OCI-LY1 (cell line): Measurements from ENCODE around the gene NTRK3.

Experiments
- H2AFZ ChIP-seq: fragments of 200-600 bp; sonication (generic), shearing (Covaris generic); 2 replicates; pipeline ENCODE4 v1.6.0; 2014; ENCODE audit warnings: antibody characterized with exemption, mild to moderate bottlenecking, low read length
- H3F3A ChIP-seq: fragments of 200-600 bp; sonication (generic), shearing (Covaris generic); 2 replicates; pipeline ENCODE4 v1.6.0; 2014; ENCODE audit warnings: mild to moderate bottlenecking, antibody characterized with exemption, low read length, moderate library complexity; ENCODE audit not compliant: insufficient read depth
- H3K27ac ChIP-seq: fragments of 200-600 bp; sonication (generic); 2 replicates; pipeline ENCODE4 v1.5.1; 2014; ENCODE audit warnings: low read length, mixed run types, mild to moderate bottlenecking, low read depth; ENCODE audit not compliant: poor library complexity, severe bottlenecking
- H3K27me3 ChIP-seq: fragments of 200-600 bp; sonication (generic); 2 replicates; pipeline ENCODE4 v1.6.0; 2014; ENCODE audit warnings: antibody characterized with exemption, mild to moderate bottlenecking, low read length, moderate library complexity; ENCODE audit not compliant: insufficient read depth
- H3K36me3 ChIP-seq: fragments of 200-600 bp; sonication (generic); 2 replicates; pipeline ENCODE4 v1.6.1; 2014; ENCODE audit warnings: mild to moderate bottlenecking, antibody characterized with exemption, low read length, moderate library complexity, mixed read lengths; ENCODE audit not compliant: insufficient read depth
- H3K4me1 ChIP-seq: fragments of 200-600 bp; sonication (generic); 2 replicates; pipeline ENCODE4 v1.5.1; 2014; ENCODE audit warnings: mild to moderate bottlenecking, low read length, moderate library complexity; ENCODE audit not compliant: insufficient read depth, severe bottlenecking
- H3K4me2 ChIP-seq: fragments of 200-600 bp; sonication (generic), shearing (Covaris generic); 2 replicates; pipeline ENCODE4 v1.6.1; 2014; ENCODE audit warnings: low read length
- H3K4me3 ChIP-seq: fragments of 200-600 bp; sonication (generic); 2 replicates; pipeline ENCODE4 v1.5.1; 2014; ENCODE audit warnings: low read length, low read depth, mild to moderate bottlenecking, mixed read lengths; ENCODE audit not compliant: poor library complexity, severe bottlenecking
- H3K79me2 ChIP-seq: fragments of 200-600 bp; shearing (Covaris generic); 2 replicates; pipeline ENCODE4 v1.6.1; 2016; ENCODE audit warnings: mixed run types, low read length, mixed read lengths; ENCODE audit not compliant: insufficient read depth
- H3K9ac ChIP-seq: fragments of 200-600 bp; sonication (generic), shearing (Covaris generic); 2 replicates; pipeline ENCODE4 v1.6.1; 2014; ENCODE audit warnings: mild to moderate bottlenecking, low read length, mixed read lengths
- H3K9me2 ChIP-seq: fragments of 200-600 bp; sonication (generic), shearing (Covaris generic); 2 replicates; pipeline ENCODE4 v1.6.1; 2014; ENCODE audit warnings: low read depth, mild to moderate bottlenecking, low read length, mixed read lengths
- H3K9me3 ChIP-seq: fragments of 200-600 bp; shearing (Covaris generic); 2 replicates; pipeline ENCODE4 v1.6.1; 2014; ENCODE audit warnings: low read length, mixed read lengths
- H4K20me1 ChIP-seq: fragments of 200-600 bp; sonication (generic), shearing (Covaris generic); 2 replicates; pipeline ENCODE4 v1.6.0; 2016; ENCODE audit warnings: mild to moderate bottlenecking, low read length; ENCODE audit not compliant: insufficient read depth
- CTCF ChIP-seq: fragments of 200-600 bp; sonication (generic), shearing (Covaris generic); IDR thresholded peaks from 2 replicates; pipeline ENCODE4 v1.5.1; 2017; ENCODE audit warnings: mild to moderate bottlenecking, antibody characterized with exemption, low read length, moderate library complexity, mixed read lengths
- EZH2 ChIP-seq: fragments of 200-600 bp; sonication (generic), shearing (Covaris generic); IDR thresholded peaks from 2 replicates; pipeline ENCODE4 v1.8.0; 2017; ENCODE audit warnings: borderline replicate concordance, mixed run types, mild to moderate bottlenecking, antibody characterized with exemption, low read length, moderate library complexity, mixed read lengths

The NTRK3 gene

GRCh38 chr15:87829332-87830050, 427.0 kb downstream of the NTRK3 start:
- TF ChIP-seq CTCF (no peak), EZH2 (no peak)
- Histone ChIP-seq H3K27me3 (no peaks in the 10 kb centered on the region), H3F3A (no peaks in the 10 kb centered on the region)

GRCh38 chr15:87828608-87829007, 427.9 kb downstream of the NTRK3 start:
- no peaks in the 10 kb centered on the region for H3K27me3 ChIP-seq
- H3K27ac ChIP-seq, result no peak overlapping the region
- H3F3A ChIP-seq, result no peaks in the 10 kb centered on the region
- no peaks in the 10 kb centered on the region for H3K36me3 ChIP-seq
- TF ChIP-seq EZH2, result no peak
- TF ChIP-seq CTCF, result no peak
- H3K9me3 ChIP-seq, result no peaks in the 10 kb centered on the region
- H3K79me2 ChIP-seq, result no peaks in the 10 kb centered on the region
- H3K4me2 ChIP-seq, result no peak overlapping the region
- H3K4me1 ChIP-seq, result no peaks in the 10 kb centered on the region
- no peak overlapping the region for H2AFZ ChIP-seq
- H3K9ac ChIP-seq, result no peak overlapping the region
- no peak overlapping the region for H3K4me3 ChIP-seq
- no peaks in the 10 kb centered on the region for H3K9me2 ChIP-seq
- no peaks in the 10 kb centered on the region for H4K20me1 ChIP-seq

More at GRCh38 chr15:87829332-87830050, 427.0 kb downstream of the NTRK3 start:
- Histone ChIP-seq H3K9me2 (no peaks in the 10 kb centered on the region), H3K4me2 (no peak overlapping the region), H2AFZ (no peak overlapping the region), H3K27ac (no peak overlapping the region), H3K9ac (no peak overlapping the region), H3K9me3 (no peaks in the 10 kb centered on the region), H3K36me3 (no peaks in the 10 kb centered on the region), H3K4me3 (no peak overlapping the region), H3K4me1 (no peaks in the 10 kb centered on the region), H4K20me1 (no peaks in the 10 kb centered on the region), H3K79me2 (no peaks in the 10 kb centered on the region)

- no peak overlapping the region for H3K27ac ChIP-seq
- H3K36me3 ChIP-seq, result no peaks in the 10 kb centered on the region
- H3K9me3 ChIP-seq, result no peaks in the 10 kb centered on the region
- no peaks in the 10 kb centered on the region for H3K27me3 ChIP-seq
- no peak overlapping the region for H3K9ac ChIP-seq
- H4K20me1 ChIP-seq, result no peaks in the 10 kb centered on the region
- no peak overlapping the region for H3K4me3 ChIP-seq
- no peaks in the 10 kb centered on the region for H3K4me1 ChIP-seq
- TF ChIP-seq EZH2, result no peak
- no peak for TF ChIP-seq CTCF
- H3K9me2 ChIP-seq, result no peaks in the 10 kb centered on the region
- no peaks in the 10 kb centered on the region for H3F3A ChIP-seq
- H3K4me2 ChIP-seq, result no peak overlapping the region
- H2AFZ ChIP-seq, result no peak overlapping the region
- H3K79me2 ChIP-seq, result no peaks in the 10 kb centered on the region
Observed at GRCh38 chr15:87827131-87827530, 429.4 kb downstream of the NTRK3 start.
